Fibroblast of gingiva (primary cell): ENCODE measurements around the gene RNF166.

ENCODE experiments used
- DNase-seq: peaks from one replicate; pipeline ENCODE4 v3.0.0-alpha.2; 2011; ENCODE audit warnings: low read depth

RNF166 gene

DNA sequence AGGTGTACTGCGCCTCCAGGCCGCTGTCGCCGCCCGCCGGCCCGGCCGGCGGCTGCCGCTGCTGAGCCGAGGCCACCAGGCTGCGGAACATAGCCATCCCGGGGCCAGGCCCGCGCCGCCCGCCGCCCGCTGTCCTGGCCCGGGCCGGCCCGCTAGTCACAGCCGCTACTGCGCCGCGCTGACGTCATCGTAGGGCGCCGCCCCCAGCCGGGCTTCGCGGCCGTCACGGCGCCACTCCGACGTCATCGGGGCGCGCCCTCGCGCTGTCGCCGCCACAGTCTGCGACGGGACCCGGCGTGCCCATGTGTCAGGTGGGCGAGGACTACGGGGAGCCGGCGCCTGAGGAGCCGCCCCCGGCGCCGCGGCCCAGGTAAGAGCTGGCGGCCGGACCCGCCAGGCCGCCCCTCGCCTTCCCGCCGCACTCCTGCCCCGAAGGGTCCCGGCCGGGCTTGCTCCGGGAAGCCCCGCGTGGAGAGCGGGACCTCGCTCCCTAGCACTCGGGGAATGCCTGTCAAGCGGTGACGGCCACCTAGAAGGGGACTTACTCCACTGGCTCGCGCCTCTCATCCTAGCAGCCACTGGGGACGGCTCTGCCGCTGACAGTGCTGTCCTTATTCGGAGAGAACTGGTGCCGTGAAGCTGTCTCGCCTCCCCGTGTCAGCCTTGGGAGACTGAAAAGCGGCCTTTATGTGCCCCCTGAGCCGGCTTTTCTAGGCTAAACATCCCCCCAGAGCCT, at the start of gene RNF166, which contains the start of gene CTU2:
TSS of gene RNF166 (minus strand) at position 180 of the 736 bp plus-strand sequence. CDS start at position 97, 83 bp downstream.
TSS of gene CTU2 (plus strand) at position 275 of the 736 bp plus-strand sequence. CDS start at position 303, 28 bp downstream.
- peak; percentile 82 for DNase-seq

DNA sequence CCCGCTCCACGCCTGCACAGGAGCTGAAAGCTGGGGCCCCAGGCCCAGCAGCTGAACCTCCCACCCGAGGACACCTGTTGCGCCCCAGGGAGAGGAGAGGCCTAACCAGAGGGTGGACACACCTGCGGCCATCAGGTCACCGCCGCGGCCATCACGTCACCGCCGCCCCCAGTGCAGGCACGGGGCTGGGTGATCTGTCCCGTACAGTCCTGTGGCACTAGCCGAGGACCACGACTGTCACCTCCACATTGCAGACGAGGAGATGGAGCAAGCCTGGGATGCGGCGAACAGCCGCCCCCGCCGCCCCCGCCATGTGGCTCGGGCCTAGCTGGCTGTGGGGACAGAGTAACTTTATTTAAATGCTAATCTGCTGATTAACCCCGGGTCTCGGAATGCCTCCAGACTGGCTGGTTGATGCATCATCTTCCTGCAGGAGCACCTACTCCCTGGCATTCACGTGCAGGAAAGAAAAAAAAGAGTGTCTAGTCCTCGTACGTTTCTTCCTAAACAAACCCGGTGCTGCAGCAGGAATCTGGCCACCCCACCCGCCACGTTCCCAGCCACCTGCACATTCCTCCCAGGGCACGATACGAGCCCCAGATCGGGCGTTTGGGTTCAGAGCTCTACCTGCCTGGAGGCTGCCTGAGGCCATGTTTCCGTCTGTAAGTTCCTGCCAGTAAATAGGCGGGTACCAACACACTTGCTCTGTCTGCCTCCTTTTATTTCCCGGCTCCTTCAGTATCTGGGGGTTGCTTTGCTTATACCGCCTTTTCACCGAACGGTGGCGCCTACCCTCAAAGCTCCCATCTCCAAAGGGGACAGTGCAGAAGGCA, 48.9 kb upstream of the RNF166 start:
- DNase-seq = peak; percentile 30

DNA sequence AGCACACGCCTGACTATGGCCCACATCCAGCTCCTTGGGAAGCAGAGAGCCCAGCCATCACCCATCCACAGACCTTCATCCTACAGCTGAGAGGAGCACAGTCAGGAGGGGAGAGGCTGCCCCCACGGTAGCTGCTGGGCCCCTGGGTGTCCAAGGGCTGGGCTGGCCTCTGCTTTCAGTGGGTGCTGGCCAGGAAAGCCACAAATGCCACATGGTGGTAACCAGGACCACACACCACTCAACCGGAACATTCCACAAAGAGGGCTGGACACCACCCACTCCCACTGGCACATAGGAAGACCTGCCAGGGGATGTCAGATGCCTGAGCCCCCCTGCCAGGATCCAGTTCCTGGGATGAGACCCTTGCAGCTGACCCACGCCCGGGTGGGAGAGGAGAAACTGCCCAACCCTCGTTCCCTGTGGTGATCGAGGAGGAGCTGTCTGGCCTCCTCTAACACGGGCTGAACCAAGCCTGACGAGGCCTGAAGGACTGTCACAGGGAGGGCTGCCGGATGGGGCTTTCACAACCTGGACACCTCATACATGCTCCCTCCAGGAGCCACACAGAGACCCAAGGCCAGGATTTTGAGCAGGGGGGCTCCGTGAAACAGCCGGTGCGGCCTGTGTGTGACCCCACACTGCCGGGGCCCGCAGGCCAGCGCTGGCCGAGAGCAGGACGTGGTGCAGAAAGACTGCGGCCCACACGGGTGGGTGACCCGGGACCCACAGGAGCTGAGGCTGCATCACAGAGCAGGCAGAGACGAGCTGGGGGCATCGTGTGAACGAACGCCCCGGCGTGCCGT, 48.1 kb upstream of the RNF166 start:
- DNase-seq = no peak

DNA sequence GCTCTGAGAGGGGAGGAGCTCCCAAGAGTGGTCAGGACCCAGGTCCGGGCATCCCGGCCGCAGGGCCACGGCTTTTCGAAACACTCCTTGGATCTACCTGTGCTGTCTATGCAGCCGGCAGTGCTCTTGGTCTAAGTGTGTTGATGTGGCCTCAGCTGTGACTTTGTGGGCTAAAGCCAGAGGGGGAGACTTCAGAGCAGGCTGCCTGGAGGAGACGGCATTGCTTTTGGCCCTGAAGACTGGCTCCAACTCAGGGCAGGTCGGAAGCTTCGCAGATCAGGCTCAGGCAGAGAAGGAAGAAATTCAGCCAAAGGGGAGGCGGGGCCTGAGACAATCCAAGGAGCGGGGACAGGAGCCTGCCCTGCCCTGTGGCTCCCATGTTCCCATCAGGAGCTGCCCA, 47.4 kb upstream of the RNF166 start:
- DNase-seq = no peak

GRCh38 chr16:88753191-88753590, 47.0 kb upstream of the RNF166 start:
- DNase-seq = no peak

DNA sequence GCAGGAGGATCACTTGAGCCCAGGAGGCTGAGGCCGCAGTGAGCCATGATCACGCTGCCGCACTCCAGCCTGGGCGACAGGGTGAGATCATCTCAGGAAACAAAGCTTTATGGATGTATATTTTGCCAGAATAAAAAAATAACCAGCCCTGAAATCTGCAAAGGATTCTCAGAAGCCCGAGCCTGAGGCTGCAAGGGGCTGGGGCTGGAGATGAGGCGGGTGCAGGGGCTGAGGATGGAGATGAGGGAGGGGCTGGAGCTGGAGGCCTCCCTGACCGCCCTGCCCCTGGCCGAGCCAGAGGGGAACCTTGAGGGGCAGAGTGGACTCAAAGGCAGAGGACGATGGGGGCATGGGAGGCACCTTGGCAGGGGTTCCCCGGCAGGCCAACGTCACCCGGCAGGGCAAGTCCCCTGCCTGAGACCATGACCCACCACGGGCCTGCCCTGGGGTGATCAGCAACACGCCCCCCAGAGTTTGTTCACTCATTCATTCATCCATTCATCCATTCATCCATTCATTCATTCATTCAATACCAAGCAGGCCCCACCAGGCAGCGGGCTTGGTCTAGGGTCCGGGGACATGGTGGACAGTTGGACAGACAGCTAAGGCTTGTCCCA, 46.3 kb upstream of the RNF166 start:
- DNase-seq = no peak

DNA sequence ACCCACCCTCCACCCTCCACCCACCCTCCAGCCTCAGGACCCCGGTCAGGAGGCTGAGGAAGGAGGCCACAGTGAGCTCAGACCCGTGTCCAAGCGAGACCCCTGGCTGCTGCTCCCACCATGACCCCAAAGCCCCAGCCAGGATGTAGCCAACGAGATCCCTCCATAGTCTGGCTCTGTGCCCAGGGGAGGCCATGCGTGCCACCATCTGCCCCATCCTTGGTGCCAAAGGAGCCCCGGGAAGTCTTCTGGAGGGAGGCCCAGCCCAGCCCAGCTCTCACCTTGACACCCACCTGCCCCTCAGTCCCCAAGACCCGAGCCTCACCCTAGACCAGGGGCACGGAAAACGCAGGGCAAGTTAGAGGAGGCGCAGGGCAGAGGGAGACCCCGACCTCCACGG, 44.6 kb upstream of the RNF166 start:
- DNase-seq = no peak

DNA sequence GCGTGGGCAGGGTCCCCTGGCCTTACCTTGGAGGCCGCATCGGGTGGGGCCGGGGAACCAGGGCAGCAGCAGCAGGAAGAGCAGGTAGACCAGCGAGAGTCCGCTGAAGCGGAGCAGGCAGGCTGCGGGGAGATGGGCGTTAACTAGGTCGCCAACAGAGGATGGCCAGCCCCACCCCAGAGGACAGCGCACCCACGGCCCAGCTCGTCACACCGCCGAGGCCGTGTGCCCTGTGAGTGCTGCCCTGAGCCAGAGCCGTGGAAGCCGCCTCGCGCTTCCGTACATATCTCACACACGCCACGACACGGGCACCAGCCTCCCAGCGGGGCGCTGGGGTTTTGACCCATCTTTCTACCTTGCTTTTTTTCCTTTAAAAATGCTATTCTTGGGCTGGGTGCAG, 43.1 kb upstream of the RNF166 start:
- no peak for DNase-seq

GRCh38 chr16:88748364-88748763, 42.2 kb upstream of the RNF166 start:
- DNase-seq = no peak

DNA sequence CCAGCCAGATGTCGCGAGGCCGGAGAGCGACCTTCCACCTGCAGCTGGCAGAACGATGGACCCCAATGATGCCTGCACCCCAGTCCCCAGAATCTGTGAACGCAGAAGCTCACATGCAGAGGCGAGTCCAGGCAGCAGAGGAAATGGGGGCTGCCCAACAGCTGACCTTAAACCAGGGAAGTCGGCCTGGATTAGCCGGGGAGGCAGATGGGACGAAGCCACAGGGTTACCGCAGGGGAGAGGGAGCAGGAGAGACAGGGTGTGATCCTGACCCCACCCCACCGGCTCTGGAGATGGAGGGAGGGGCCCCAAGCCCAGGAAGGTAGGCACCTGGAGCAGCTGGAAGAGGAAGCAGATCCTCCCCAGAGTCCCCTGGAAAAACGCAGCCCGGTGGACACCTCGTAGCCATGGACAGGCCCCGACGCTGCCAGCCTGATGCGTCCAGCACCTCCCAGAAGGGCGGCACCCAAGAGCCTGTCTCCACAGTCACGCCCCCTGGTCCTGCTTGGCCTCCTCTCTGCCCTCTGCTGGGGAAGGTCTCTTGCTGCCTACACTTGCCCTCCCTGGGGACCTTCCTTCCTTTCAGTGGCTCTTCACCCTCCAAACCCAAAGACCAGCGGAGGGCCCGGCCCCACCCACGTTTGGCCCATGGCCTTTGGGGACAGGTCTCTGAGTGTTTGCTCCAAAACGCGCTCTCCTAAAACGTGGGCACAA, 41.5 kb upstream of the RNF166 start:
- no peak for DNase-seq

DNA sequence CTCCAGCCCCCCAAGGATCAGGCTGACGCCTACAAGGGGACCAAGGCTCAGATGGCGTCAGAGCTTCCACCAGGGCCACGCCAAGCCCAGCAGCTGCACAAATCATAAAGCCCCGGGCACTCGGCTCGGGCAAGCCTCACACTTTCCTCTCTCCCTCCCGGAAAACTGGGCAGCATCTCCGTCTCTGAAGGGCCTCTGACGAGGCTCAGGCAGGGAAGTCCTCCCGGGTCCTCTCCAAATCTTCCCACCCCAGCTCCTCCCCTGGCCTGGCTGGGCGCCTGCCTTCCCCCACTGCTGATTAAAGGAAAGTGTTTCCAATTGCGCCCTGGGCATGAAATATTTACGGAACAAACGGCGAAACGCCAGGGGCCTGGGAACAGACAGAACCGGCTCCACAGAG, 40.3 kb upstream of the RNF166 start:
- DNase-seq = peak; percentile 37

DNA sequence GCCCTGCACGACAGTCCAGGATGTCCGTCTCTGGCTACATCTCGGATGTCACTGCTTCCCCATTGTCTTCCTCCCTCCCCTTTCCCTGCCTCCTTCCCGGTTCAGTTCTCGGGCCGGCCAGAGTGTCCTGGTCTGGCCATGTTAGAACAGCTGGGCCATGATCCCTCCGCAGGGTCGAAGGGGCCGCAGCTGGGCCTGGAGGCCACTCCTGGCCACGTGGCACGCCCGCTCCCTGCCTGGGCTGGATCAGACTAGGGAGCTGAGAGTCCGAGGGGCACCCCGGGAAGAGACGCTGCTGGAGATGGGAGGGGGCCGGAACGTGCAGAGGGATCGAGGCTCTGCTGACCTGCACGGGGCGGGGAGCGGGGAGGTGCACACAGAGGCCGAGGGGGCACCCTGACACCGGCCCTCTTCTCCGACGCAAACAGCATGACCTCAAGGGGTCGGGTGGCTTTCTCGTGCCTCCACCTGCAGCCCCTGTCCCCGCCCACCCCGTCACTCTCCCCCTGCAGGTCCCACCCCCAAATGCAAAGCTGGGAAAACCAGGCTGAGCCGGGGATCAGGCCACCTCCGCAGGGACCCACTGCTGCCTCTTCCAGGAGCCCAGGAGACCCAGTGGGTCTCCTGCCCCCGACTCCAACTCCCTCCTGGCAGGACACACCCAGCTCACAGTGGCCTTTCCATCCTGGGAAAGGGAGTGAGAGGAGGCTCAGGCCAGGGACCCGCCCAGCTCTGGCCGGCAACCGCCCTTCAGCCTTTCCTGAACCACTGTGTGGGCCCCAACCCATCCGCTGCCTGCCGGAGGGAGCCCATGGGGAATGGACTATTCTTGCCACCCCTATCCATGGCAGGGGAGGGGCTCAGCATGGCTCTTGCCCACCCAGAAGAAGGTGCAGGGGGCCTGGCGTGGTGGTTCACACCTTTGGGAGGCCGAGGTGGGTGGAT, 38.6 kb upstream of the RNF166 start:
- no peak for DNase-seq

GRCh38 chr16:88743693-88744576, 37.7 kb upstream of the RNF166 start:
- peak; percentile 48 for DNase-seq

DNA sequence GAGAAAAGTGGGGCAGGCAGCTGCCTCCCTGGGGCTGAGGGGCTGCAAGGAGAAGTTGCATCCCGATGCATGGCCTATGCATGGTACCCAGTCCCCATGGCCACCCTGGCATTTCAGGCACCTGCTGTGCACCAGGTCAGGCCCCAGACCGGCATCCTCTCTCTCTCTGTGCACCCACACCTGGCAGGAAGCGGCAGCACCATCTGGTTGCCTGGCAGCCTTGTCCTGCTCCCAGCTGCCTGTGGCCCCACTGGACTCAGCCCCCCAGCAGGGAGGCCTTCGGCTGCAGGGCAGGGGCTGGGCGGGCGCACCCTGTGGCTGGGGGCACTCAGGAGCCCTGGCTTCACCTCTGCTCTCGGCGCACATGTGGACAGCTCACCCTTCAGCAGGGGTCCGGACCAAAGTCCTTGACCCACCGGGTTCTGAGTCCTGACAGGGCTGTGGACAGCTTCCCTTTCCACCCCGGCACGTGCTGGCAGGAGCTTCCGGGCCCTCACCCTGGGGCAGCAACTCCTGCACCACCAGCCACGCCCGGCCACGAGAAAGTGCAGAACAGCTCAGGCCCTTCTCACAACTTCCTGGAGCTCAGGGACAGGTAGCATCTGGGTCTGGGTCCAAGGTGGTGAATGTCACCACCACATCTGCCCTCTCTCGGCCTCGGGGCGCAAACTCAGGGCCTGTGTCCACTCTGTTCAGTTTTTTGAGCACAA, 36.8 kb upstream of the RNF166 start:
- no peak for DNase-seq

DNA sequence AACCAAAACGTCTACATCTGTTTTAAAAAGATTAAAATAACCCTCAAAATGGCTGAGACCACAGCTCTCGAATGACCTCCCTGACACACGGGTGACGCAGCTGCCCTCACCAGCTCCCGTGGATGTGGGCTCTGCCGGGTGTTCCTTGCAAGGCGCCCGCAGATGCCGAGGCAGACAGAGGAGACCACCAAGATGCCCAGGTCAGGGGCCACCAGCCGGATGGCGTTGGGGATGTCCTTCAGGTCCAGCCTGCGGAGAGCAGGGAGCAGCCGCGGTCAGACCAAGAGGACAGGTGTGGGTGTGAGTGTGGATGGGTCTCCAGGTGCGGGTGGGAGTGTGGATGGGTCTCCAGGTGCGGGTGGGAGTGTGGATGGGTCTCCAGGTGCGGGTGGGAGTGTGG, 35.2 kb upstream of the RNF166 start:
- no peak for DNase-seq

DNA sequence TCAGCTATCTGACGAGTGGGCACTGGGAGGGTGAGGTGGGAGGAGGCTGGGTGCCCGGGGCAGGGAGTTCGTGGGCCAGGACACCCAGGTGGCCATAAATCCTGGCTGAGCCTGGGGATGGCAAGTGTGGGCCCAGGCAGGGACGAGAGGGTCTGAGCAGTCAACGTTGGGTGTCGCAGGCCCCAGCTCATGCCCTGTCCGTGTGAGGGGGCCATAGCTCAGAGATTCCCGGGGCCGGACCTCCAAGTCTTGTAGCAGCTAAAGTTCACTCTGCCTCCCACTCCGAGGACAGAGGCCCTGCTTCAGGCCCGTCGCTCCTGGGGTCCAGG, 34.5 kb upstream of the RNF166 start:
- DNase-seq = no peak

- DNase-seq = no peak
These were observed 33.9 kb upstream of the RNF166 start for GRCh38 chr16:88739977-88740726.
